HG03520 (cell line): Measurements from ENCODE around the gene IGF1.

ENCODE experiments used
- ATAC-seq: cut with Tn5 transposase; IDR thresholded peaks from one replicate; pipeline ENCODE4 v1.9.1; 2021; ENCODE audit warnings: mild to moderate bottlenecking, moderate library complexity; ENCODE audit not compliant: unreplicated experiment

The IGF1 gene

DNA sequence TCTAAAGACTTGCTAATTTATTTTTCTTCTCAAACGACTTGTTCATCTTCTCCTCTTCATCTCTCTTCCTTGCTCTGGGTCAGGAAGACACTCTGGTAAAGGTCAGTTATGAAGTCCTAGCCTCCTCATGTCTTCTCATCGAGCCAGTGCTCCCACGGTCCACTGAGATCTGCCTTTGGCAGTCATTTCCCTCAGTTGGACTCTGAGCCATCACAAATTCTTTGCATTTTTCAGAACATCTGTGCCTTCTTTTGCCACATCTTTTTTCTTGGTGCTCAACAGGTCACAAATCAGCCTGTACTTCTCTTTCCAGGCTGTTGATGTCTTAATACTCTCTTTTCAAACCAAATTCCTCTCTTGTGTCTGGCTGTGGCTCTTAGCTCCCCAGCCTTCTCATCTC lies 49.7 kb downstream of the IGF1 start:
- no peak for ATAC-seq

DNA sequence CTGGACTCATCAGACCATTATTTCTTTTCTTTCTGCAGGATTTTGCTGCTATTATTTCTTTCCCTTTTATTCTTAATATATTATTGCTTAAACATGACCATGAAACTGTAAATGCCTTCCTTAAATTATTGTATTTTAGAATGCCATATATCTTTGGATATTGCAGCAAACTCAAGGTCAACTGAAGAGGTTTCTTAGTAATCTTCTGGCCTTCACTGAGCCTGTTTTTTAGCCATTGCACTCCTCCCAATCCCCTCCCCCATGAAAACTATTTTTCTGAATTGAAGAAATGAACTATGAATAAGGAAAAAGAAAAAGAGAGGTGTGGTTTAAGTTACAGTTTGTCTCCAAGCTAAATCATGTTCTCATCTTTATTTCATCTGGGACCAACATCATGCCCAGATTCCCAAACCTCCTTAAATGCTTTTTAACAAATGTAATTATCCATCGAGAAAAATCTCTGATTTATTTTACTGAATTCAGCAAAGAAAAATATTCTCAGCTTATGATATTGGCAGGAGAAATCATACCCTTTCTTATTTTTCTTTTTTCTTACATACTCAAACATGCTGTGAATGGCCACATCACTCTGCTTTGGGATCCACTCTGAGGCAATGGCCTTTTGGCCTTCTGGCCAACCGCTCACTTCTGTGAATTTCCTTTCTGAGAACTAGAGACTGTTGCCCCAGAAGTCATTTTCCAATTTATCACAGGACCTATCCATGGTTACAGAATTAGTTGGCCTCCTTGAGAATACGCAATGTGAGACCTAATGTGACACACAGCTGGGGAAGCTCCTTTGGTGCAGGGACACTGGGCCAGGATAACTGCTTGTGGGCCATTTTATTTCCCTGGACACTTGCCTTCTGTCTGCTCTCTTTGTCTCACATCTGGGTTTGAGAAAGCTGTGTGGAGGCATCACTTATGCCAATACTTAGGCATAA lies 50.9 kb downstream of the IGF1 start:
- ATAC-seq = no peak

DNA sequence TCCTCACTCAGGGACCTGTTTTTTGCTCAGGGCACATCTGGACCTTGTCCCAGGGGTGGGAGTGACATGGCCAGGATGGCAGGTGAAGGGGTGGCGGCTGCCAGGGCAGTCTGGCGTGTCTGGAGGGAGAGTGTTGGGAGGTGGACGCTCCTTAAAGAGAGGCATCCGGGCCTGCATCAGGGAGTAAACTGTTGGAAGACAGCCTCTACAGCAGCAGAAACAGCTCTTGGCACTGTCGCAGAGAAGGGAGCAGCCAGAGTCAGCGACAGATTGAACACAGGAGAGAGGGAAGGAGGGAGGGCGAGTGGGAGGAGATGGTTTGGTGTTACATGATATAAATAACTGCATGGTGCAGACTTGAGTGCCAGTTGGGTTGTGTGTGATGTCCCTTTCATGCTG lies 52.8 kb downstream of the IGF1 start:
- no peak for ATAC-seq

DNA sequence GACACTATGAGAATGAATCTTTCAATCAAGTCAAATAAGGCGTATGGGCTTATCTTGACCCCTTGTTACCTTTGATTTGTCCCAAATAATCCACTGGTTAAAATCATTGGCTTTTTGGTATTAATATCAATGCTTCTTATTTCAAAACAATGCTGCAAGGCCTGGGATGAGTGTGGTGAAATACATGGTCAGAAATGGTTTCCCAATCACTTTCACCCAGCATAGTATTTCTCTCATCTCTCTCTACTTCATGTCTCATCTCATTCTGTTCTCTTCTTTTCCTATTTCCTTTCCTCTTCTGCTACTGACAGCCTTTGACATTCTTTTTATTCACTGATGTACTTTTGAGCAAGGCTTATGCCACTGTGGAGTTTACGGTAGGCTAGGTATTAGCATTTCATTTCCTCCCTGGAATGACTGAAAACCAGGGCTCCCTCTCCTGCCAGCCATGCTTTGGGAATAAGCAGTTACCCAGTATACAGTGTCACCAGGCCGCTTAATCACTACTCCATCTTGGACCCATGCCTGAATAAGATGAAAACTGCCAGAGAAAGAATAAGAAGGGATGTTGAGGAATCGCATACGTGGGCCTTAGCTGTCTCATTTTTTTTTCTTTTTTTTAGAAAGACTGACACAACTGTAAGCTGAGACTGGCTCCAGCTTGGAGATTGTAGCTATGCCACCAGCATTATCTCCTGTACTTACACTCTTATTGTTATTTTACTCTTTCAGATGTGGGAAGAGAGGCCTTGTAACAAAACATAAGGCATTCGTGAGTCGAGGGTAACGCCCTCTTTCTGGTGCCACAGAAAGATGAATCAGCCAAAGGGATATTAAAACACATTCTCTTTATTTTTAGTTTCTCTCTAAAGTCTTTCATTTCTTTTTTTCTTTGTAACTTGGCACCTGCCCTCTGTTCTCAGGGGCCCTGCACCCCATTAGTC lies 53.5 kb downstream of the IGF1 start:
- no peak for ATAC-seq

DNA sequence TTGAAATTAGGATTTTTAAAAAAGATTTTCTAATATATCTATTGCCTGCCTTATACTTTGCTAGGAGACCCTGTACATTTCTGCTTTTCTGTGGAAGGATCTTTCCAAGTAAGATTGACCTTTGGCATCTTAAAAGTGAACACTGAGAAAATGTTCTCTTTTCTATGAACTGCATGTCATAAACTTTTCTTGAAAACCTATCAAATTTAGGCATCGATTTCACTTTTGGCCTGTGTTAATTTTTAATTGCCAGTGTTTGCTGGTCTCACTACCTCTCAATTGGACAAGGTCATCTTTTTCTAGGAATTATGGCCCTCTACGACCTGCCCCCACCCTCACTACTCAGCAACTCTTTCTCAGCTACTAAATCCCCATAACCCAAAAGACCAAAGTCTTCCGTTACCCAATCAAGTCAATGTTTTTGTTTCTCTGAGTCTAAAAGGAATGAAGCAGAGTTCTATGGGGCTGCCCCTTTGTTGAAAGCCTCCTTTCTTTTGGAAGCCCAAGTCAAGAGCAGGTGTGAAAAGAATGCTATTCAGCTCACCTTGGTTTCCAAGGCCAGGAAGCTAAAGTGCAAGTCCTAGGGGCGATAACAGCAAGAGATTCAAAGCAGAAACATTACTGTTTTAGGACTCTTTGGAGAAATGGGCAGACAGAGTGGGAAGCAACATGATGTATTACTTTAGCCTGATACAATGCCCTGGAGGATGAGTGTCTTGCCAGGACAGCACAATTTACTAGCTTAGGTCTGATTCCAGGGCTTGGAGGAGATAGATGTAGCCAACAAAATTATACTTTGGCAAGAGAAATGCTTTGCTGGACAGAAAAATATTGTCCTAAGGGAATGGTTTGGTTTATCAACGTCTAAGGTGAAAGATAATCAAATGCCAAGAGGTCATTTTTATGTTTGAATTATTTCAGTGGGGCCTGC lies 55.0 kb downstream of the IGF1 start:
- ATAC-seq = no peak

DNA sequence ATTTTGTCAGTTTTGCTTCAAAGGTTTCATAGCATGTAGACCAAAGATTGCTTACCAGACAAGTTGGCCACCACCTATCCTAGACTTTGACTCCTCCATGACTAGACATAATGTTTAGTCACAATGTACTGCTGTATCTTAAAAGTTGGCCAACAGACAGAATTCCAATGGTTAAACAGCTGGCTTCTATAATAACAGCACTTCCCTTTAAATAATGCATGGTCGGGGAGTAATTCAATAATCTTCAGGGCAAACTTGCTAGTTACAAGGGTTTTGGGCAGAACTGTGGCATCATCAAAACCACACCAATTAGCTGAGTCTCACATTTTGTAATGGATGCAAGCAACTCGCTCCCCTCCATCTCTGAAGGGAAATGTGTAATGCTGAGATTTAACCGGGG lies 56.9 kb downstream of the IGF1 start:
- no peak for ATAC-seq

DNA sequence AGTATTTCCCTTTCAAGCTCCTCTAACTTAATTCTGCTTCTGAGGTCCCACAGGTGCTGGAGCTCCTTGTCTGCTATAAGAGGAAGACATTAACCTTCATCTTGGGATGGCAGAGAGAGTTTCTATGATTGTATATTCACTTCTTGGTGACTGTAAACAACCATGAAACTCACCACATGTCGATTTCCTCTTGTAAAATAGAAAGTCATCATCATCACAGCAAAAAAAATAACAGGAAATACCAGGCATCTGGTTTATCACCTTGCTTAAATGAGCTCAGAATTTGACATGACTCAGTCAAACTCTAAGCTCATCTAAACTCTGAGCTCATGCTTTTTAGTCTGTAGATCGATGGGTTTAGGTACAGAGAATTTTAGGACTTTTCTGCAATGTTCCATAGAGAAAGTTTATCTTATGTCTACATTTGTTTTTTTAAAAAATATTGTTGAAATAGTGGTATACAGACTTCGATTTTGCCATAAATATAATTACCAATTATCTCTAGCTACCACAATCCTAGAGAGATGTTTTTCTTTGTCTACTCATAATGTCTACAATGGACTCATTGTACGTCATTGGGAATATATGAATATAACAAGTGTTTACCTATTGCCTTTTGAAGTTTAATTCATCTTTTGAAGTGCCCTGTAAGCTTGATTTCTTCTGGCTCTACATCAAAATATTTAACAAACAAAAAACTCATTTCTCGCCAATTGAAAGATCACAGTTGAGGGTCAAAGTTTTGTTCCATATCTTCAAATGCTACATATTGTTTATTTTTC lies 58.4 kb downstream of the IGF1 start:
- no peak for ATAC-seq

DNA sequence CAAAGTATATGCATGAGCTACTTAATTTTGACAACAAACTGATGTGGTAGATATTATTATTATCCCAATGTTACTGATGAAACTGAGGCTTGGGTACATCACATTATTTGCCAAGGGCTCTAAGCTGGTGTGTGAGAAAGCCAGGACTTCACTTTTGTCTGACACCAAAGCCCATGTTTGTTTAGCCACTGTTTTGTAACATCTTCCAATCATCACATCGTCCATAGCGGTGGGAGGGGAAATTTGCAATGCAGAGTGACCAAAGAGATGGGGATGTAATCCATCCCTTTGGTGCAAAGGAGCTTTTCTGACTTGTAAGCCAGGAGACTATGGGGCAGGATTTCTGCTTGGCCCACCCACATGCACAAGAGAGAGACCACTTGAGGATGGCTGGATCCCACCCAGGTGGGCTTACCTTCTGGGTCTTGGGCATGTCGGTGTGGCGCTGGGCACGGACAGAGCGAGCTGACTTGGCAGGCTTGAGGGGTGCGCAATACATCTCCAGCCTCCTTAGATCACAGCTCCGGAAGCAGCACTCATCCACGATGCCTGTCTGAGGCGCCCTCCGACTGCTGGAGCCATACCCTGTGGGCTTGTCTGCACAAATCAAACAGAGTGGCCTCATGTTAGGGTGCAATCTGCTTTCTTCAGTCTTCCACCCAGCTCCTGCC lies 61.1 kb downstream of the IGF1 start:
- no peak for ATAC-seq

DNA sequence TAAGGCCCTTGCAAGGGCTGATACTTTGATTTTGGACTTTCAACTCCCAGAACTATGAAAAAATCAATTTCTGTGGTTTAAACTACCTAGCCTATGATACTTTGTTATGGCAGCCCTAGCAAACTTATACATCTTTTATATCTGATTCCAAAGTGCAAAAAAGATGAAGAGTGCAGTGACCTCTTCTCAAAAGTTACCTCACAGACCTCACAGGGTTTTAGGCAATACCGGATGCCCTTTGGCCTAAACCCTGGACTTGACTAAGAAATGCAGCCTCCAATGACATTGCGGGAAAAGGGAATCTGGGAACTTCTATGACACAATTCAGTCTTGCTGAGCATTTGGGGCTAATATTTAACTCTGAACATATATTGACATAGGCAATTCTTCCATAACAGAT lies 63.3 kb downstream of the IGF1 start:
- ATAC-seq = no peak

DNA sequence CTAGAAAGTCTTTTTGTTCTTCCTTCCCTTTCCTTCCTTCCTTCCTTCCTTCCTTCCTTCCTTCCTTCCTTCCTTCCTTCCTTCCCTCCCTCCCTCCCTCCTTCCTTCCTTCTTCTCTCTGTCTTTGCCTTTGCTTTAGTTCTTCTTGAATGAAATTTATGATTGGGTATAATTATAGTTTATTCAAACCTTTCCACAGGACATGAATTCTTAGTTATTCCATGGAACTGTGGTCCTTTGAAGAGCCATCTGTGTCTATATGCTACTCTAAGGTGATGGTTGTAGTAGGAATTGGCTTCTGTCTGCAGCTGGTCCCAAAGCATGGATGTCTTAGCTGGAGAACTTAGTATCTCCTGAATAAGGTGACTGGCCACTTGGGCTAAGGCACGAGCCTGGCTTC lies 64.8 kb downstream of the IGF1 start:
- no peak for ATAC-seq

DNA sequence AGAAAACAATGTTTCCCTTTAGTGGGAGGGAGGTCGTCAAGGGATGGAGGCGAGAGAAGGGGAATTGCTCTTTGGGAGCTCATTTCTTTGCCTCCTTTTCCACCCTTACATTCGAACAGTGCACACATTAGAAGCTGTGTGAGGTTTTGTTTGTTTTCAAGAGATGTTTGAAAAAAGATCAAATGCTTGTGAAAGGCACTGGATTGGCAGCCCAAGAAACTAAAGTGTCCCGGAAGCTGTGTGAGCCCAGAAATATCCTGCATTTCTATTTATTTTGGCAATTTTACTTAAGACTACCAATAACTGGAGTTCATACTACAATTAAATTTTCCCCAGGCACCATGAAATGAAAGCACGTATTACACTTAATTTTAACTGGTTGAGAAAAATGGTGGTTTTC lies 67.0 kb downstream of the IGF1 start:
- no peak for ATAC-seq

DNA sequence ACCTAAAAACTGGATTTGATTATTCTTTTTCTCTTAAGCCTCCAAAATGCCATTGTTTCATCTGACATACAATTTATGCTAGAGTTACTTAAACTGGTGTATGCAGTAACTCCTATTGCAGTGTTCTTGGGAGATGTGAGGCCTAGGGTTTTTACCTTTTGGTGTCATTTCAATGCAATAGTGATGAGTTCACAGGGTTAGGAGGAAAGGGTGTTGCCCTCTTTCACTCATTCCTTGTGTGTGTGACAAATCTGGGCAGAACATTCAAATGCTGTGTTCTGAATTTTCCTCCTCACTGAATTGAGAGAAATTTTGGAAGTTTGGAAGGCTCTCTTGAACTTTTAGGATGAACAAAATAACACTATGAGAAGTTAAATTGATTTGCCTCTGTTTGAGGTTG lies 69.9 kb downstream of the IGF1 start:
- ATAC-seq = no peak

DNA sequence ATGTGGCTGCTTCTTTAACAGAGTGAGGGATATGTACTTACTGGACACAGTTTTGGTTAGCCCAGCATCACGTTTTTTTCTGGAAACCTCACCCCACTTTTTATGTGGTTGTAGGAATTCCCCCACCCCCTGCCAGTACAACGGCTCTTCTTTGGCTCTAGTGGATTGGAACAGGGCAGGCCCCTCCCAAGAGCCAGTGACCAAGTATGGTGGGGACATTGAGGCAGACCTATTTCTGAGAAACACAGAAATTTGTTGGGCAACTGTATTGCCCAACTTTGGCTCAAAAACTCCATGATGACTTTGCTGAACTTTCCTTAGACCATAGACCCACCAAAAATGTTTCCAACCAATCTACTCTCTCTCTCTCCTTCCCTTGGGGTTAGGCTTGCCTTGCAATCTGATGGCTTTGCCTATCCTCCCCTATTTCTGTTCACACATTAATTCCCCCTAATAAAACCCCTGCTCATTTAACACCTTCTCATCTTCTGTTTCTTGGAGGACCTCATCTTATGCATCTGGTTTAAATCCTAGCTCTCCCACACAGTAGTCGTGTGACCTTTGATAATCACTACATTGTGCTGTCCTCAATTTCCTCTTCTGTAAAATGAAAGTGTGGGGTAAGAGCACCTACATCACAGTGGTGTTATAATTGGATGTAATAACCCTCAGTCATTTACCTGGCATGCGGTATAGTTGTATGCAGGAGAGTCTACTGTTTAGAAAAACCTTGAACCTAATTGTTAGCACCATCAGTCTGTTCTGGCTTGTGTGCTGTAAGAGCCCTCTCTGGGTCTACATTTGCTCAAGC lies 71.7 kb downstream of the IGF1 start:
- ATAC-seq = no peak

DNA sequence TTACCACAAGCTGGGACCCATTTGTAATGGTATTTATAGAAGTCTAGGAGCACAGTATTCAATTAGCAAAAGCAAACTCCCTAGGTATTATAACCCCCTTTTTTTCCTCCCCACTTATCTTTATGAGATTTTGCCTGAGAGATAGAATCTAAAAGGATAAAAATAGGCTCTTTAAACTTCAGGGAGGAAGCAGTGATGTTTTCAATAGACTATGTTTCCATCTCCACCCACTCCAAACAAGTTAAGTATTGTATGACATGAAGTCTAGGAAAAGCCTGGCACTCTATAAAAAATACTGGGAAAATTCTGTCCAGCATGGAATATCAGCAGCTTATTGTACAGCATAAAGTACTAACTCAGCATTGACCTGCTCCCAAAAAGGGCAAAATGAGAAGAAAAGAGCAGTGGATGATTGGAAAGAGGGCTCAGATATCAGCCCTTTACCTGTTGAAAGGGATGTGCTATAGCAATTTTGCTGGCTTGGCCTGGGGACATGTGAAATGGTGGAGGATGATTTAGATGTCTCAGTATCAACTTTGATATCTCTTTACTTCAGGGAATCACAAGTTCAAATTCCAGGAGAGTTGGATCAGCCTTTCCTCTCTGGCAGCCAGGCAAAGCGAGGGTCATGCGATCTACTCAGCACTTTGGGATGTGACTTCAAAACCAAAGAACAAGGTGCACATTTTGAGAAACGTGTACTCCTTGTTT lies 72.4 kb downstream of the IGF1 start:
- no peak for ATAC-seq

DNA sequence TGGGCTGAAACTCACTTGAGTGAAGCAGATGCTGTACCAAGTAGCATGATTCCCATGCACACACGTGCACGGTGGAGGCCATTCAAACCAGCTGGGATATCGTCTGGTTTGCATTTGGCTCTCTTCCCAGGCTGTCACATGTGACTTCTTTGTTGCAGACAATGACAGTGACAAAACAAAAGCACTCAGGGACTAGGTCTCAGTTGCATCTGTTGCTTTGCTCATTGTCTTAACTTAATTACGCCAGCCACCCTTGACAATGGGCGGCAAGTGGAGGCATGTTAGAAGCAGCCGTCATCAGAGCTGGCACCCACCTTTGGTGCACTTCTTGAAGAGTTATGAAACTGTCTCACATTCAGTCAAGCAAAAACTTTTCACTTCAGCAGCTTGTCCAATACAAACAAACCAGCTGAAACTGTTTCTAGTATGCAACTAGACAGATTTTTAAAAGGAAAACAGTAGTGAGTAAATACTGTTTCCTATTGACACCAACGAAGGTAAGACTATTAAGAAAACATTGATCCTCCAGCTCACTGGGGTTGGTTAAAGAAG lies 74.3 kb downstream of the IGF1 start:
- ATAC-seq = no peak

DNA sequence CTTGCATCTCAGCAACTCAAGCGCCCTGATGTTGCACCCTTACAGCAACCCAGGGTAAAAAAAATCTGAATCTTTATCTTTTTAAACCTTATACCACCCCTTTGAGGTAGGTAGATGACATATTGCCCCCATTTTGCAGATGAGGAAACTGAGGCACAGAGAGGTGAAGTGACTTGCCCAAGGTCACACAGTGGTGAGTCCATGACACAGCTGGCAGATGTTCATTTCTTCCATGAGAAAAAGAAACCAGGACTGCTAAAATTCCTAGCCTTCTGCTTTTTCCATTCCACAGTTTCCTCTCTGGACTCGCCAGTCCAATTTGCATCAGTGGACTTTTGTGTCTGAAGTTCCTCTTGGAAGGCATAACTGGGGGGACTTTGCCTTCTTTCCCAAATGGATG lies 79.3 kb downstream of the IGF1 start:
- ATAC-seq = no peak

DNA sequence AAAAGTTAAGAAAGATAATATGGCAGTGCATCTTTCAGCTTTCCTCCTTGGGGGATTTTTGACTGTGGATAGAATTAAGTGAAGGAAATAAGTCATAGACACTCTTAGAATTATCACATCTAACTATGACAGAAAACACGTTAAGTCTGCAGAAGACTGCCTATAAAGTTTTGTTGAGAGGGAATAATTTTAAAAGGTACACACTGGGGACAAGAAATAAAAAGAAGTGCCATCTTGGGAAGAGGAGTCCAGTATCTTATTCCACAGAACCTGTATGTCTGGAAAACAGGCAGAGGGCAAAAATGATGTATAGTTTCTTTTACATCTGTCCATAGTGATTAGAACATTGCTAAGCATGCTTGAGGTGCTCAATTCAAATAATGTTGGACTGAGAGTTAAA lies 80.7 kb downstream of the IGF1 start:
- no peak for ATAC-seq

DNA sequence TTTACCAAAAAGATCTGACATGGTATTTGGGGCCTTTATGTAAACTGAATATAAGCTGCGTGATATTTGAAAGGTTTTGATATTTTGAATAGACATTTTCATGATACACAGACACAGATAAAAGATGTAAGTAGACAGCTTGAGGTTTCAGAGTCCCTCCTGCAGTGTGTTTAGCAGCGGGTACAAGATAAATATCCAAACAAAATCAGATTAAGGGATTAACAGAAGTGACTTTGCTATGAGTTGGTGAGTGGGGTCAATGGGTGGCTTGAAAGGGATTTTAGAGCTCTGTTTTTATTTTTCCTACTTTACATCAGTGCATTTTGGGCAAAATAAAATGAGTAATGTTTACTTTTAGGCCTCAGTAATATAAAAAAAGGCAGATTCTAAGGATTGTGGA lies 84.1 kb downstream of the IGF1 start:
- ATAC-seq = no peak
